Measurements from ENCODE around the gene ADGRB3. TPM values are rescaled to one million over a fixed set of nuclear protein-coding genes. Genes with fewer than 3 reads are reported as not detected.

The ADGRB3 gene
- polyA plus RNA-seq = under 1 TPM; 0.08 to 0.46 (median 0.11) TPM

GRCh38 chr6:68634726-68635411, at the start of gene ADGRB3:
Gene ADGRB3 (plus strand): TSS chr6:68635282. CDS start chr6:68638676, 3,394 bp downstream.
- peak within 1 kb of the TSS; percentile 35 for H3K27ac ChIP-seq (ENCODE audit: low read depth, low read length)
- 1% methylated on average over 40 to 79 of the region's 79 CpGs for WGBS, 3 donors

GRCh38 chr6:68593558-68593957, 41.5 kb upstream of the ADGRB3 start:
- no peak overlapping the region for H3K27ac ChIP-seq (ENCODE audit: low read depth, low read length)
- 89 to 100% (median 92%) methylated on average over 1 of the region's 1 CpG for WGBS, 3 donors

- WGBS, 3 donors = 42 to 59% (median 59%) methylated on average over 3 of the region's 3 CpGs
- H3K27ac ChIP-seq (ENCODE audit: low read depth, low read length) = no peak overlapping the region
Observed at GRCh38 chr6:68597642-68598041, 37.4 kb upstream of the ADGRB3 start.

GRCh38 chr6:68615938-68616337, 19.1 kb upstream of the ADGRB3 start:
- H3K27ac ChIP-seq (ENCODE audit: low read depth, low read length) = no peak overlapping the region

- 85 to 95% (median 89%) methylated on average over 6 of the region's 6 CpGs for WGBS, 3 donors
- no peak overlapping the region for H3K27ac ChIP-seq (ENCODE audit: low read depth, low read length)
Observed at GRCh38 chr6:68625998-68626397, 9.1 kb upstream of the ADGRB3 start.

GRCh38 chr6:68628161-68628560, 6.9 kb upstream of the ADGRB3 start:
- 44 to 68% (median 66%) methylated on average over 2 of the region's 2 CpGs for WGBS, 3 donors
- H3K27ac ChIP-seq (ENCODE audit: low read depth, low read length) = no peak overlapping the region

GRCh38 chr6:68632734-68633133, 2.3 kb upstream of the ADGRB3 start:
- WGBS, 3 donors = 60 to 74% (median 70%) methylated on average over 3 of the region's 3 CpGs
- no peak overlapping the region for H3K27ac ChIP-seq (ENCODE audit: low read depth, low read length)

GRCh38 chr6:68633281-68633971, 1.7 kb upstream of the ADGRB3 start:
- WGBS, 3 donors = 30 to 36% (median 31%) methylated on average over 9 of the region's 9 CpGs
- H3K27ac ChIP-seq (ENCODE audit: low read depth, low read length) = no peak overlapping the region

- WGBS, 3 donors = 3 to 4% (median 3%) methylated on average over 21 to 23 of the region's 23 CpGs
- H3K27ac ChIP-seq (ENCODE audit: low read depth, low read length) = no peak overlapping the region
Observed at GRCh38 chr6:68633972-68634725, 933 bp upstream of the ADGRB3 start.

GRCh38 chr6:68635412-68635705, 277 bp downstream of the ADGRB3 start:
- WGBS, 3 donors = 0 to 1% (median 1%) methylated on average over 14 to 15 of the region's 15 CpGs
- H3K27ac ChIP-seq (ENCODE audit: low read depth, low read length) = no peak overlapping the region

- H3K27ac ChIP-seq (ENCODE audit: low read depth, low read length) = no peak overlapping the region
- WGBS, 3 donors = 1 to 2% (median 2%) methylated on average over 24 of the region's 24 CpGs
Observed at GRCh38 chr6:68635706-68636513, 828 bp downstream of the ADGRB3 start.

GRCh38 chr6:68636666-68637065, 1.6 kb downstream of the ADGRB3 start:
- 38 to 48% (median 46%) methylated on average over 5 of the region's 5 CpGs for WGBS, 3 donors
- H3K27ac ChIP-seq (ENCODE audit: low read depth, low read length) = no peak overlapping the region

GRCh38 chr6:68637071-68637470, 2.0 kb downstream of the ADGRB3 start:
- H3K27ac ChIP-seq (ENCODE audit: low read depth, low read length) = no peak overlapping the region
- WGBS, 3 donors = 38 to 48% (median 42%) methylated on average over 2 of the region's 2 CpGs

- H3K27ac ChIP-seq (ENCODE audit: low read depth, low read length) = no peak overlapping the region
- WGBS, 3 donors = 0% methylated on average over 1 of the region's 1 CpG
Observed at GRCh38 chr6:68637782-68638181, 2.7 kb downstream of the ADGRB3 start.

GRCh38 chr6:68638230-68638900, 3.3 kb downstream of the ADGRB3 start:
- no peak overlapping the region for H3K27ac ChIP-seq (ENCODE audit: low read depth, low read length)
- 26 to 30% (median 27%) methylated on average over 11 of the region's 11 CpGs for WGBS, 3 donors

- H3K27ac ChIP-seq (ENCODE audit: low read depth, low read length) = no peak overlapping the region
- WGBS, 3 donors = 35 to 78% (median 71%) methylated on average over 7 of the region's 7 CpGs
Observed at GRCh38 chr6:68639211-68639610, 4.1 kb downstream of the ADGRB3 start.

- whole genome bisulfite sequencing, 3 donors = 10 to 21% (median 17%) methylated on average over 13 of the region's 13 CpGs
- H3K27ac ChIP-seq (ENCODE audit: low read depth, low read length) = peak overlapping the region; percentile 5
Observed at GRCh38 chr6:68639826-68640490, 4.9 kb downstream of the ADGRB3 start.

- 8 to 10% (median 10%) methylated on average over 3 of the region's 3 CpGs for WGBS, 3 donors
- H3K27ac ChIP-seq (ENCODE audit: low read depth, low read length) = no peak overlapping the region
Observed at GRCh38 chr6:68640491-68640835, 5.4 kb downstream of the ADGRB3 start.

Measured in adipose tissue (tissue), 3 donors.